Astrocyte (in vitro differentiated cells and primary cell): Measurements from ENCODE around the gene TBC1D24.
"Not testable (repeated sequence)": the region's sequence is repeated elsewhere in the genome, so short reads cannot be mapped to it uniquely, and the experiment has no call there.

ENCODE experiments used
- CTCF ChIP-seq: IDR thresholded peaks from 2 replicates; pipeline ENCODE4 v1.5.1; 2011; ENCODE audit warnings: low read depth, mild to moderate bottlenecking, inconsistent platforms, low read length, moderate library complexity; ENCODE audit not compliant: insufficient read depth
- EZH2 ChIP-seq: IDR thresholded peaks from 2 replicates; pipeline ENCODE4 v1.6.1; 2012; ENCODE audit warnings: mild to moderate bottlenecking, low read length, inconsistent platforms; ENCODE audit not compliant: insufficient read depth

GRCh38 chr16:2554709-2555425 lies 79.9 kb downstream of the TBC1D24 start:
- TF ChIP-seq CTCF, EZH2: not testable (repeated sequence)
